SK-N-SH (cell line): ENCODE results near the gene SPATA12.
A peak's percentile ranks its signal among the peaks of the same experiment; 100 is the strongest.

Source experiments
- USF2 ChIP-seq: fragments of 150-350 bp; IDR thresholded peaks from 2 replicates; pipeline ENCODE4 v1.6.1; 2017; ENCODE audit warnings: antibody characterized with exemption, low read length, low read depth, borderline replicate concordance
- TF ChIP-seq, protein P1 (sequence below): fragments of 200-600 bp; sonication (generic); IDR thresholded peaks from 2 replicates; pipeline ENCODE4 v1.6.1; 2017; ENCODE audit warnings: antibody characterized with exemption, mild to moderate bottlenecking, moderate library complexity

- no peak for TF ChIP-seq USF2
- TF ChIP-seq, protein P1, sequence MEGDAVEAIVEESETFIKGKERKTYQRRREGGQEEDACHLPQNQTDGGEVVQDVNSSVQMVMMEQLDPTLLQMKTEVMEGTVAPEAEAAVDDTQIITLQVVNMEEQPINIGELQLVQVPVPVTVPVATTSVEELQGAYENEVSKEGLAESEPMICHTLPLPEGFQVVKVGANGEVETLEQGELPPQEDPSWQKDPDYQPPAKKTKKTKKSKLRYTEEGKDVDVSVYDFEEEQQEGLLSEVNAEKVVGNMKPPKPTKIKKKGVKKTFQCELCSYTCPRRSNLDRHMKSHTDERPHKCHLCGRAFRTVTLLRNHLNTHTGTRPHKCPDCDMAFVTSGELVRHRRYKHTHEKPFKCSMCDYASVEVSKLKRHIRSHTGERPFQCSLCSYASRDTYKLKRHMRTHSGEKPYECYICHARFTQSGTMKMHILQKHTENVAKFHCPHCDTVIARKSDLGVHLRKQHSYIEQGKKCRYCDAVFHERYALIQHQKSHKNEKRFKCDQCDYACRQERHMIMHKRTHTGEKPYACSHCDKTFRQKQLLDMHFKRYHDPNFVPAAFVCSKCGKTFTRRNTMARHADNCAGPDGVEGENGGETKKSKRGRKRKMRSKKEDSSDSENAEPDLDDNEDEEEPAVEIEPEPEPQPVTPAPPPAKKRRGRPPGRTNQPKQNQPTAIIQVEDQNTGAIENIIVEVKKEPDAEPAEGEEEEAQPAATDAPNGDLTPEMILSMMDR: peak; percentile 90
Observed at GRCh38 chr3:57100046-57100695, 39.7 kb downstream of the SPATA12 start.
